A204.1 (cell line): ENCODE measurements around the gene SSBP2.
"Not testable (repeated sequence)": the region's sequence is repeated elsewhere in the genome, so short reads cannot be mapped to it uniquely, and the experiment has no call there.

ENCODE experiments used
- FAIRE-seq: peaks from 2 replicates; lab custom pipeline; 2012; peaks lifted over from hg19 to GRCh38; lab: Jason Lieb, UNC

Gene SSBP2

GRCh38 chr5:81656783-81657182, 94.1 kb downstream of the SSBP2 start:
- FAIRE-seq = no peak

- no peak for FAIRE-seq
Measured at GRCh38 chr5:81650987-81651386, 99.9 kb downstream of the SSBP2 start.

- FAIRE-seq = no peak
Measured at GRCh38 chr5:81646469-81646995, 104.4 kb downstream of the SSBP2 start.

DNA sequence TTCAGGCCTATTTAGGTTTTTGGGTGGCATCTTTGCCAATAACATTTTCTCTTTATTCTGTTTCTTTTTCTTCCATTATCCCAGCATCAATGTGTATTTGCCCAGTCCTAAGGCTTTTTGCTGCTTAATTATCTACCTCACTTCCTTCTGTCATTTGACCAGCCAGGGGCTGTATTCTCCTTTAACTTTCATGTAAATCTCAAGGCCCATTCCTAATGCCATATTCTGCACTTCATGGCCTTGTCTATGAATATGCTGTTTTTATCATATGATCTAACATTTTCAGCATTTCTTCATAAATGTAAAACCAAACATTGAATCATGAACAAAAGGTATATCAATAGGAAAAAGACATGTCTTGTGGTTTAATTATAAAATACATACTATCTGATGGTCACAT, 108.7 kb downstream of the SSBP2 start:
- FAIRE-seq = no peak

GRCh38 chr5:81639556-81639955, 111.3 kb downstream of the SSBP2 start:
- FAIRE-seq = peak; percentile 67

DNA sequence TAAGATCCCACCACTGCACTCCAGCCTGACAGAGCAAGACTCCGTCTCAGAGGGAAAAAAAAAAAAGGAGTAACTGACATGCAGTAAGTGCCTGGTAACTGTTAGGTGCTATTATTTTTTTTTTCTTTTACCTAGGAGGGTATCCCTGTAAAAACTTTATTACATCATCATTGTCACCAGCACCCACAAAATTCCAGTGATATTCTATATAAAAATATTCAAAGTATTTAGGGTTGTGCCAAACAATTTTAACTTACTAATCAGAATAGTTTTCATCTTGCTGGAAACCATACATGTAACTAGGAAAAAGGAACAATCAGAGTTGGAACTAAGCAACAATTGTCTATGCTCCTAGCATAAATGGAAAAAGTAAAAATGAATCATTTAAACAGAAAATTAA, 112.4 kb downstream of the SSBP2 start:
- FAIRE-seq = no peak

DNA sequence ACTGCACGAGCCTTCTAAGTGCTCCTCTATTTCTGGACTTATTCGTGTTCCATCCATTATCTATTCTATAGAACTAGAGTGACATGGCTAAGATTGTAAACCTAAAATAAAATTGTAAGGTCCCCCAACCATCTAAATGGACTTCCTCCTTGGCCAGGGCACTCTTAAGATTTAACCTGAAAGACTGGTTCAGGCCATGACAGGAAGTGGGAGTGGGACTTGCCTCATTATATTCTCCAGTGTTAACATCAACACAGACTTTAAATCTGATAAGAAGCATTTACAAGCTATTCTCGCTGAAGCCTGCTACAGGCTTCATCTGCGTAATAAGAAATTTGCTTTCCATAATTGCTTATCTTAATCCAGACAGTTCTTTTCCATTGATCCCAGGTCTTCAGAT, 117.0 kb downstream of the SSBP2 start:
- no peak for FAIRE-seq

DNA sequence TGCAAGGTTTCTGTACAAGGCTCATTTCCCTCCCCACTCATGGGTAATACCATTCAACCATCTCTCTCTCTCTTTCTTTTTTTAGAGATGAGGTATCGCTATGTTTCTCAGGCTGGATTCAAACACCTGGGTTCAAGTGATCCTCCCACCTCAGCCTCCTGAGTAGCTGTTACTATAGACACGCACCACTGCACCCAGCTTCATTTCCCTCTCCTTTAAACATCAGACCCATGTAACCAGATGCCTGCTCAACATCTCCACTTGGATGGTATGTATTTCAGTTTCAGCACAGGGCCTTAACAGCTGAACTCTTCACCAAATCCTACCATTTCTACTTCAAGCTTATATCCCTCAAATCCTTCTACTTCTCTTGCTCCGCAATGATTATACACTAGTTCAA, 117.4 kb downstream of the SSBP2 start:
- no peak for FAIRE-seq

GRCh38 chr5:81632679-81633078, 118.2 kb downstream of the SSBP2 start:
- FAIRE-seq = no peak

DNA sequence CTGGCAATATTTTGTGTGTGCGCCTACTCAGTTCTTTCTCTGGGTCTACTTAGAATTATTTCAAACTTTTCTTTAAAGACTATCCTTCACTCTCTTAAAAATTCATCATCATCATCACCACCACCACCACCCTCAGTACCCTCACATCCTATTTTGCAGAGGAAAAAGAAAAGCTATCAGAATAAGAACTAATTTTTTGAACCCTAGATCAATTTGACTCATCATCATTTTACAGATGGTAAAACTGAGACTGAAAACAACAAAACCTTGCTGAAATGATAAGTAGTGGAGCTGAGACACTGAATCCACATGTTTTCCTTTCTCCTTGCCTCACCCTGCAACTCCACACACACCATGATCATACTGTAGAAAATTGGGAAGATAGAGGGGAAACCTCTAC, 119.3 kb downstream of the SSBP2 start:
- no peak for FAIRE-seq

DNA sequence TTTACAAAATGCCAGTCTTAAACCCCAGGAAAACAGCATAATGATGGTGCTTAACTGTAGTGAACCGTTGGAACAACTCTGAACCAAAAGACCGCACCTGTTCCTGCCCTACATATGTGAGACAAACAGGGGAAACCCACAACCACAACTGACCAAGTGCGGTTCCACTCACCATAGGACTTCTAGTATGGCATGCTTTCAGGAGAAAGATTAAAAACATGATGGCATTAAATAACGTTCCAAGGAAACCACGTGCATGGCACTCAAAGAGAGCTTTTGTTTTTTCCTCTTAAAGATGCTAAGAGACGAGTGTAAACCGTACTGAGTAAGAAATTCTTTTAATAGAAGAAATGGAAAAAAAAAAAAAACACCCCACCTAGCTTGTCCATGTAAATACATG, 119.8 kb downstream of the SSBP2 start:
- FAIRE-seq = no peak

DNA sequence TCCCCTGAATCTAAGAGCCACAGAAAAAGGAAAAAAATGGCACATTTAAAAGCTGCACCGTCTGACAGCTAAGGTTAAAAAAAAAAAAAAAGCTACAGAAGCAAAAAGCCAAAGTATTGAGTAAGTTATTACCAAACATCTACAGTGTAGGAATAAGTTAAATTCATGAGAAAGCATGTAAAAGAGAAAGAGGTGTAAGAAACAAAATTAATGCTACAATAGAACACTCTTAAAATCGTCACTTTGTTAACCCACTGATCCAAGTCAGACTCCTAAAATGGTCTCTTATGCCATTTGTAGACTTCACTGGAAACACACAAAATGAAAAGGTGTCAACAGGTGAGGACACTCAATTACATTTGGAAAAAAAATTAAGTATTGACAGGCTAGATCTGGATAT, 120.2 kb downstream of the SSBP2 start:
- FAIRE-seq = no peak

GRCh38 chr5:81629986-81630385, 120.9 kb downstream of the SSBP2 start:
- no peak for FAIRE-seq

DNA sequence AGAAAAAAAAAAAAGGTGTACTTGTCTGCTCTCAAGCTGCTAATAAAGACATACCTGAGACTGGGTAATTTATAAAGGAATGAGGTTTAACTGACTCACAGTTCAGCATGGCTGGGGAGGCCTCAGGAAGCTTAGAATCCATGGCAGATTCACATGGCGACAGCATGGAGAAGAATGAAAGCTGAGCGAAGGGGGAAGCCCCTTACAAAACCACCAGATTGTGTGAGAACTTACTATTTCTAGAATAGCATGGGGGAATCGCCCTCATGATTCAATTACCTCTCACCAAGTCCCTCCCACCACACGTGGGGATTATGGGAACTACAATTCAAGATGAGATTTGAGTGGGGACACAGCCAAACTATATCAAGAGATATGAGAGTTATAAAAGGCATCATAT, 122.8 kb downstream of the SSBP2 start:
- not testable (repeated sequence) for FAIRE-seq

GRCh38 chr5:81626524-81626923, 124.4 kb downstream of the SSBP2 start:
- FAIRE-seq = no peak

GRCh38 chr5:81609810-81610375, 141.0 kb downstream of the SSBP2 start:
- no peak for FAIRE-seq

DNA sequence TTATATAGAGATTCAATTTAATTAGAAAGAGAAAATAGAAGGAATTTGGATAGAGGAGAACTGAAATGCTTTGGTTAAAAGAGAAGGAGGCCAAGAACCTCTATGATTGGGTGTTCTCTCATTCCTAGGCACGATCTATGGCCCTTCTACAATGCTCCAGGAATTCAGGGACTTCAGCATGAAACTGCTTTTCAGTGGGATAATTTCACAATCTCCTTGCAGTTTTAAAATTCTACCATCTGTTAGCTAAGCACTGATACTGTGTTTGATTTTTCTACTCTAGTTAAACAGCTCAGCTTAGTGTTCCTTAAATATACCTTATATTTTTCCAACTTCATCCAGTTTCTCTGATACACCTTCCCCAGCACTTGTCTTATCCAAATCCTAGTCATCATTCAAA, 141.9 kb downstream of the SSBP2 start:
- no peak for FAIRE-seq

GRCh38 chr5:81607693-81608092, 143.2 kb downstream of the SSBP2 start:
- FAIRE-seq = no peak

- no peak for FAIRE-seq
Measured at GRCh38 chr5:81606150-81606549, 144.7 kb downstream of the SSBP2 start.

DNA sequence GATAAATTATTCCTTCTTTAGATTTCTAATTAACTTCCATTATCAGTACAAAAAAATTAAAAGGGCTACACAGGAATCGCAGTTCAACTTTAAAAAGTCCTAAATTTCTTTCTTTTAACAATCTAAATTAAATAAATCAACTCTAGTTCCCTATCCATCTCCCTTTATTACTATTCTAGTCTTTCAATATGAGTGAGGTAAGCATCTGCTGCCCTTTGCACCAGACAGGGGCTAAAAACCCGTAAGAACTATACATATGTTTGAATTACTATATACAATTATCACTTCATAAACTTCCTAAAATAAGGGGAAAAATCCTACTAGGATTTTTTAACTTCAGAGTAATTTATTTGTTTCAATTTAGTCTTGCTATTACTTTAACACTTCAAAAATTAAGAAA, 145.6 kb downstream of the SSBP2 start:
- FAIRE-seq = no peak

DNA sequence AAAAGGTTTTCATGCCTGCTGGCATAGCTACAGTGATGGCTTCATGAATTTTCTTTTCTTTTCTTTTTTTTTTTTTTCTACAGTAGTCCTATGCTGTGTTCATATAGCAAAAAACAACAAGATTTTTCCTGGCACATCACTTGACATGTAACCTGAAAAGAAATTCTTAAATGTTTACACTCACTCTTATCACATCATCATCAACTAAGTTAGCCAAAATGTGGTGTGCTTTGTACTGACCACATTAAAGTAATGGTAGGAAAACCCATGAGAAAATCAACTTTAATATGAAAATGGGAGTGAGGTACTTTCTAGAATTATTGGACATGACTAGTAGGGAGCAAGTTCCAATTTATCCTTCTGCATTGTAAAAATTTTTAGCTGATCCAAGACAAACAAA, 146.7 kb downstream of the SSBP2 start:
- FAIRE-seq = no peak

DNA sequence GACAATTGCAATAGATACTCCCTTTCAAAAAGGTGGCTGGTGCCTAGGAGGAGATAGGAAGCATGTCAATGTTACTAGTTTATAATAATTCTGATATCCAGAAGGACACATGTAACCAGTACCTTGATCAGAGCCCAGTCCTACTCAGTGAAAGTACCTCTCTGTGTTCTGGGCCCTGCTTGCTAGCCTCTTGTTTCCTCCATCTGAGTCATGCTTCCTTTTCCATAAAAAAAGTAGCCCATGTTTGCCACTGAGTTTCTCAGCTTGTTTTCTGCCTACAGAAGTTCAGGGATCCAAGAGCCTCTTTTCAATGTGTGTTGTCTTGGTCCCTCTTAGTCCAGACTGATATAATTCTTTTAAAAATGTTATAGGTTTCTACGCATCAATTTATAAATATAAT, 149.0 kb downstream of the SSBP2 start:
- FAIRE-seq = no peak

DNA sequence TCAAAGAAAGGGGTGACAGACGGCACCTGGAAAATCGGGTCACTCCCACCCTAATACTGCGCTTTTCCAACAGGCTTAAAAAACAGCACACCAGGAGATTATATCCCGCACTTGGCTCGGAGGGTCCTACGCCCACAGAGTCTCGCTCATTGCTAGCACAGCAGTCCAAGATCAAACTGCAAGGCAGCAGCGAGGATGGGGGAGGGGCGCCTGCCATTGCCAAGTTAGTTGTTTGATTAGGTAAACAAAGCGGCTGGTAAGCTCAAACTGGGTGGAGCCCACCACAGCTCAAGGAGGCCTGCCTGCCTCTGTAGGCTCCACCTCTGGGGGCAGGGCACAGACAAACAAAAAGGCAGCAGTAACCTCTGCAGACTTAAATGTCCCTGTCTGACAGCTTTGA, 158.8 kb downstream of the SSBP2 start:
- FAIRE-seq = not testable (repeated sequence)

DNA sequence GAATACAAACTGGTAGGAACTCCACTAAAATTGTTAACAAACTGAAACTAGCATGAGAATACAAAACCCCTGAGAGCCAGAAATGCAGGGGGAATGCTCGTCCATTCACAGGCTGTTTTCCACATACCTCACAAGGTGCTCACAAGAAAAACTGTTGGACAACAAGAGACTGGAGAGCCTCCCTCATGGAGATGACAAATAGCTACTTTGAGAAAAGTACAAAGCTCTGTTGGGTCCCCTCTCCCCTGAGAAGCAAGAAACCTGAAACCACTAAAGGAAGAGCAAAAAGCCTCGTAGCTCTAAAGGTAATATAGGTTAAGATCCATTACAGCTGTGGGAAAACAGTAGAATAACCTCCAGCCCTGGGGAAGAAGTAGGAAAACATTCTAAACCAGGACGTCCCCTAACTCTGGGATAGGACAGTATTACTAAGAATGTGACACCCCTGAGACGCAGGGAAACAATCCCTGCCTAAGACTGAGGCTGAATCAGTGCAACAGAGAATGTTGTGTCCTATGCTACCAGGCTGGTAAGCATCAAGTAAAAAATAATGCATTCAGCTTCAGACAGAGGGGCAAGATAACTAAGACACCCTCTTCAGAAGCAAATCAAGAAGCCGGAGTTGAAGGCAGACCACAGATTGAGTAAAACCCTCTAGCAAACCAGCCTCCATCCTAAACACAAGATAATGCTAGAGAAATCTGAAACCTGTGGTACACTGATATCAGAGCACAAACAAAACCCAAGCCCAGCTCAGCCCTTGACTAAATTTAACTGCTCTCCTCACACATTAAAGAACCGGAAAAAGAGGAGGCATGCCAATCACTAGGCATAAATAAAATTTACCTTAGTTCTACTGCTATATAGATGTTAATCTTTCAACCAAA, 160.2 kb downstream of the SSBP2 start:
- no peak for FAIRE-seq
